ENCODE measurements around the gene FOXR2. TPM values are rescaled to one million over a fixed set of nuclear protein-coding genes. Genes with fewer than 3 reads are reported as not detected.

FOXR2 gene, protein sequence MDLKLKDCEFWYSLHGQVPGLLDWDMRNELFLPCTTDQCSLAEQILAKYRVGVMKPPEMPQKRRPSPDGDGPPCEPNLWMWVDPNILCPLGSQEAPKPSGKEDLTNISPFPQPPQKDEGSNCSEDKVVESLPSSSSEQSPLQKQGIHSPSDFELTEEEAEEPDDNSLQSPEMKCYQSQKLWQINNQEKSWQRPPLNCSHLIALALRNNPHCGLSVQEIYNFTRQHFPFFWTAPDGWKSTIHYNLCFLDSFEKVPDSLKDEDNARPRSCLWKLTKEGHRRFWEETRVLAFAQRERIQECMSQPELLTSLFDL
- not detected in 2 replicates for total RNA-seq (ENCODE audit: low replicate concordance)

DNA sequence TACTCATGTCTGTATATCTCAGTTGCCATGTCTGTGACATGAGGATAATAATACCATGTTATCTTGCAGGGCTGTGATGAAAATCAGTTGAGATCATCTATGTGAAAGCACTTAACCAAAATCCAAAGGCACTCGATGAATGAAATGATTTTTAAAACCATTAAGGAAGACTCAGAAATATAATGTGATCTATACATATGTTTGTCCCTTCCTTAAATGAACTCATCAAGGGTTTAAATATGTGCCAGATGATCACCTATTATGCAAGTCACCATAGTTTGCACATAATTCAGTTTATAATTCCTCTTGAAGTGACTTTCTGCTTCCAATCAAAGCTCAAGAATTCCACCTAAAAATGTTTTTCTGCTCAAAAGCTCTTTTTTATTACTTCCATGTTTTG is at the start of gene FOXR2:
Gene FOXR2 (plus strand): TSS at position 301 of the 400 bp plus-strand sequence. CDS start 312 bp downstream, outside the sequence.

Other genes starting within 250 kb of the FOXR2 start
- gene MAGEH1, start 171.3 kb upstream of the FOXR2 start, total RNA-seq (ENCODE audit: low replicate concordance): 19.8 and 45.4 TPM in 2 replicates
- gene USP51, start 133.6 kb upstream of the FOXR2 start, total RNA-seq (ENCODE audit: low replicate concordance): 0.30 and 2.5 TPM in 2 replicates
- gene RRAGB, start 94.3 kb downstream of the FOXR2 start, total RNA-seq (ENCODE audit: low replicate concordance): 27.1 and 69.4 TPM in 2 replicates